ENCODE data around the gene ALG1. TPM values are rescaled to one million over a fixed set of nuclear protein-coding genes. Genes with fewer than 3 reads are reported as not detected.
A peak's percentile ranks its signal among the peaks of the same experiment; 100 is the strongest.

ALG1 gene
- total and polyA plus RNA-seq, 2 of the 13 experiments (the other 11 are each of a cell fraction or from before 2014, with no cell fraction given) = 43.3 to 75.6 TPM

- TF ChIP-seq ZNF740 (CRISPR knock-in tag; IDR thresholded peaks at IDR 0.05) (peak; percentile 79), ETS1 (CRISPR knock-in tag; IDR thresholded peaks at IDR 0.05) (peak; percentile 77; the same call in 1 of the 2 replicates), SRSF1 (optimal IDR thresholded peaks at IDR 0.05; ENCODE audit: low read depth, low read length) (peak; percentile 31), TBL1XR1 (IDR thresholded peaks at IDR 0.05; ENCODE audit: borderline replicate concordance, low read length, partially characterized antibody) (peak; percentile 84), ZNF180 (CRISPR knock-in tag; IDR thresholded peaks at IDR 0.05; ENCODE audit: borderline replicate concordance, low read depth) (no peak), MYPOP (CRISPR knock-in tag; IDR thresholded peaks at IDR 0.05) (peak; percentile 14; the same call in 1 of the 2 replicates), FOXO1 (CRISPR knock-in tag; IDR thresholded peaks at IDR 0.05) (peak; percentile 75; the same call in 1 of the 2 replicates), NFRKB (IDR thresholded peaks at IDR 0.05) (peak; percentile 86), KAT7 (CRISPR knock-in tag; IDR thresholded peaks at IDR 0.05; ENCODE audit: borderline replicate concordance) (peak; percentile 65), ZNF674 (CRISPR knock-in tag; IDR thresholded peaks at IDR 0.05; ENCODE audit: low read depth) (0 out of 2 replicates have a peak, but pooled peaks have one; percentile 72), ZNF317 (CRISPR knock-in tag; IDR thresholded peaks at IDR 0.05) (peak; percentile 89), ZSCAN5A (CRISPR knock-in tag; IDR thresholded peaks at IDR 0.05; ENCODE audit: borderline replicate concordance) (0 out of 2 replicates have a peak, but pooled peaks have one; percentile 43), RFX3 (CRISPR knock-in tag; IDR thresholded peaks at IDR 0.05) (peak; percentile 26; the same call in 1 of the 2 replicates), ZNF414 (CRISPR knock-in tag; IDR thresholded peaks at IDR 0.05) (peak; percentile 91), TAF1 (CRISPR knock-in tag; IDR thresholded peaks at IDR 0.05) (peak; percentile 97), CAMTA2 (CRISPR knock-in tag; IDR thresholded peaks at IDR 0.05; ENCODE audit: borderline replicate concordance) (peak; percentile 36; the same call in 1 of the 2 replicates), ISL2 (CRISPR knock-in tag; IDR thresholded peaks at IDR 0.05) (peak; percentile 89), ZFY (CRISPR knock-in tag; IDR thresholded peaks at IDR 0.05) (peak; percentile 96), AGO2 (optimal IDR thresholded peaks at IDR 0.05; ENCODE audit: low read depth, low read length) (peak; percentile 92), KAT8 (CRISPR knock-in tag; IDR thresholded peaks at IDR 0.05) (peak; percentile 100), NRL (CRISPR knock-in tag; IDR thresholded peaks at IDR 0.05; ENCODE audit: borderline replicate concordance) (0 out of 2 replicates have a peak, but pooled peaks have one; percentile 31), MIXL1 (CRISPR knock-in tag; IDR thresholded peaks at IDR 0.05) (peak; percentile 87), SOX13 (IDR thresholded peaks at IDR 0.05) (peak; percentile 26; the same call in 1 of the 2 replicates), SOX13 (CRISPR knock-in tag; conservative IDR thresholded peaks at IDR 0.05 in 1 of 2, IDR thresholded peaks at IDR 0.05 in 1 of 2) (peak in 1 of 2 experiments; percentile 66; a peak in 2 of 4 replicates), RBM39 (IDR thresholded peaks at IDR 0.05; ENCODE audit: low read depth, low read length, poor library complexity, severe bottlenecking) (peak; percentile 64)
Measured at GRCh38 chr16:5033256-5034166, 38.1 kb upstream of the ALG1 start, which contains the start of gene NAGPA (continued).
